ENCODE results near the gene LRRC23. TPM values are rescaled to one million over a fixed set of nuclear protein-coding genes. Genes with fewer than 3 reads are reported as not detected.

The LRRC23 gene
- polyA plus RNA-seq, 1 of the 3 experiments (the other 2 are of a cell fraction) = 11.9 TPM

- TF ChIP-seq REST (IDR thresholded peaks at IDR 0.05; ENCODE audit: low read depth, low read length) (no peak), FOXJ3 (CRISPR knock-in tag; IDR thresholded peaks at IDR 0.05) (no peak), EZH2phosphoT487 (IDR thresholded peaks at IDR 0.05; ENCODE audit: borderline replicate concordance, low read depth) (no peak), CTCF (IDR thresholded peaks at IDR 0.05) (no peak), SMC3 (IDR thresholded peaks at IDR 0.05; ENCODE audit: low read depth, low read length) (no peak)
Measured at GRCh38 chr12:6925239-6925539, 20.6 kb downstream of the LRRC23 start (continued).

- POLR2A ChIA-PET = interaction anchor here (0.5 to 7.3 kb wide), 17 partner anchors 9 to 391 kb away, joined by 3 to 82 read pairs (median 5); partner anchors contain the start of genes C12orf57, ENO2, GAPDH and RNU7-1
- Histone ChIP-seq H3K4me1 (ENCODE audit: control insufficient read depth in 1 of 2, insufficient read depth in 2 of 2, low read depth in 1 of 2, low read length in 1 of 2) (peaks cover 37 to 38% of the 10 kb centered on the region in 2 experiments), H3K27ac (ENCODE audit: low read depth in 2 of 2, low read length in 1 of 2) (peak overlapping the region; percentile 76 to 90), H4K20me1 (ENCODE audit: insufficient read depth) (peaks cover 21% of the 10 kb centered on the region), H3K9me2 (no peaks in the 10 kb centered on the region), H3F3A (replicated peaks; ENCODE audit: insufficient read depth) (peaks cover 30% of the 10 kb centered on the region), H3K9me3 (no peaks in the 10 kb centered on the region), H3K27me3 (ENCODE audit: insufficient read depth) (no peaks in the 10 kb centered on the region), H3K79me2 (ENCODE audit: insufficient read depth) (peaks cover 42% of the 10 kb centered on the region), H3K9ac (peak overlapping the region; percentile 90; the same call in 1 of the 2 replicates), H3K4me2 (peak overlapping the region; percentile 81), H2AFZ (ENCODE audit: low read depth) (peak overlapping the region; percentile 17; the same call in 1 of the 2 replicates), H3K4me3 (ENCODE audit: low read depth in 2 of 2, low read length in 1 of 2) (peak overlapping the region; percentile 42 to 59), H3K36me3 (replicated peaks in 1 of 2; ENCODE audit: control insufficient read depth in 1 of 2, insufficient read depth in 2 of 2, low read length in 1 of 2) (peaks cover 5 to 8% of the 10 kb centered on the region in 2 experiments)
- CTCF ChIA-PET = interaction anchor here (0.7 to 8.2 kb wide), 17 partner anchors 11 to 219 kb away, joined by 3 to 134 read pairs (median 17); partner anchors contain the start of genes C12orf57, ENO2, RNU7-1 and SPSB2
- DNase-seq = peak; percentile 65
- WGBS (ENCODE audit: low lambda C conversion rate) = 4% methylated on average over 8 of the region's 8 CpGs
- TF ChIP-seq RXRA (IDR thresholded peaks at IDR 0.05; ENCODE audit: borderline replicate concordance, low read depth) (no peak), PBX3 (IDR thresholded peaks at IDR 0.05) (no peak; the same call in 1 of the 2 replicates), NFIC (IDR thresholded peaks at IDR 0.05; ENCODE audit: borderline replicate concordance) (peak; percentile 58), TCF12 (IDR thresholded peaks at IDR 0.05) (peak; percentile 45), SMC3 (IDR thresholded peaks at IDR 0.05; ENCODE audit: low read depth, low read length) (no peak), RFX5 (IDR thresholded peaks at IDR 0.05; ENCODE audit: low read length) (no peak), RAD21 (IDR thresholded peaks at IDR 0.05; ENCODE audit: low read length) (no peak), USF1 (IDR thresholded peaks at IDR 0.05; ENCODE audit: borderline replicate concordance, low read depth) (no peak), GABPA (IDR thresholded peaks at IDR 0.05; ENCODE audit: low read depth) (peak; percentile 9), MEF2A (IDR thresholded peaks at IDR 0.05; ENCODE audit: borderline replicate concordance, low read depth) (no peak), EZH2phosphoT487 (IDR thresholded peaks at IDR 0.05; ENCODE audit: borderline replicate concordance, low read depth) (no peak), ZBTB33 (IDR thresholded peaks at IDR 0.05; ENCODE audit: borderline replicate concordance, low read depth) (no peak), NRF1 (IDR thresholded peaks at IDR 0.05; ENCODE audit: low read depth, low read length) (no peak), ELF1 (IDR thresholded peaks at IDR 0.05) (0 out of 2 replicates have a peak, but pooled peaks have one; percentile 17), USF2 (IDR thresholded peaks at IDR 0.05; ENCODE audit: borderline replicate concordance, low read depth, low read length) (no peak), TEAD4 (IDR thresholded peaks at IDR 0.05; ENCODE audit: borderline replicate concordance, insufficient read depth) (no peak), YY1 (IDR thresholded peaks at IDR 0.05; ENCODE audit: low read depth) (peak; percentile 46; the same call in 1 of the 2 replicates)
Measured at GRCh38 chr12:6925540-6926279, 21.1 kb downstream of the LRRC23 start.
